ENCODE results near the gene THAP4.

The THAP4 gene

DNA sequence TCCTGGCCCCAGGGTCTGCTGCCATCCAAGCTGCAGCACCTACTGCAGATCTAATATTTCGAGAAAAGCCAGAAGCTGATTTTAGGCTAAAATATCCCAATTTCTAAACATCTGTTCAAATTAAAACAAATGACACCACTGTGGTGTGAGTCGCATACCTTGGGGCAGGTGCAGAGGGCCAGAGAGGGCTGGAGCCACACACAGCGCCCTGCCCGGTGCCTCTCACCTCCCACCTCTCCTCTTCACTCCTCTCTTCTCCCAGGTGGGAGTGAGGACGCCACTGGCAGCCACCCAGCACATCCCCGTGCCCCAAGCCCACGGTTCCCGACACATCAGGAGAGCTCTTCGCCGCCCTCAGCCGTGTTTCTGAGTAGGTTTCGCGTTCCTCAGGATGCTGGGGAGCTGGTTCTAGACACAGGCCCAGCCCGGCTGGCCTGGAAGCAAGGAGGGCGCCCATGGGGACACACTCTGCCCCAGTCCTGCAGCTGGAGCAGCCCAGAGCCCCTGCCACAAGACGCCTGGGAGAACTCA lies 21.4 kb downstream of the THAP4 start:
- Histone ChIP-seq H3K9ac (ENCODE audit: low read depth, low read length) (no peak overlapping the region), H3K4me3 (ENCODE audit: low read length) (no peak overlapping the region), H3K9me3 (replicated peaks; ENCODE audit: low read length) (no peaks in the 10 kb centered on the region), H3K36me3 (ENCODE audit: insufficient read depth, low read length) (peaks cover 11% of the 10 kb centered on the region), H3K27me3 (ENCODE audit: control insufficient read depth, insufficient read depth, low read length) (no peaks in the 10 kb centered on the region), H3K4me1 (ENCODE audit: control insufficient read depth, insufficient read depth, low read length) (peaks cover 12% of the 10 kb centered on the region), H3K4me2 (ENCODE audit: low read length) (no peak overlapping the region)

DNA sequence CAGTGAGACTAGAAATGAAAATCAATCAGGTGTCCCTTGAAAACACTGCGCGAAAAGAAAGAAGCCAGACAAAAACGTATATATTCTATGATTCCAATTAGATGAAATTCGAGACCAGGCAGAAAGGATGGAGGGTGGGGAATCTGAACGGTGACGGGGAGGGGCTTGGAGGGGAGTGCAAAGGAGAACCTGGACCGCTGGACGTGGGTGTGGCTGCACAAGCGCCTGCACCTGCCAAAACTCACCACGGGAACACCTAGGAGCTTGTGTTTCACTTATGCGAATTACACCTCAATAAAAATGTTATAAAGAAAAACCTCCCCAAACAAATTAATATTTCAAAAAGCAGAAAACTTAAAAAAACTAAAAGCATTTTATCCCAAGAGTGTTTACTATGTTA lies 21.9 kb downstream of the THAP4 start:
- Histone ChIP-seq H3K4me1 (ENCODE audit: control insufficient read depth, insufficient read depth, low read length) (peaks cover 15% of the 10 kb centered on the region), H3K9ac (ENCODE audit: low read depth, low read length) (no peak overlapping the region), H3K4me3 (ENCODE audit: low read length) (no peak overlapping the region), H3K4me2 (ENCODE audit: low read length) (no peak overlapping the region), H3K36me3 (ENCODE audit: insufficient read depth, low read length) (peaks cover 11% of the 10 kb centered on the region), H3K9me3 (replicated peaks; ENCODE audit: low read length) (no peaks in the 10 kb centered on the region), H3K27me3 (ENCODE audit: control insufficient read depth, insufficient read depth, low read length) (no peaks in the 10 kb centered on the region)

DNA sequence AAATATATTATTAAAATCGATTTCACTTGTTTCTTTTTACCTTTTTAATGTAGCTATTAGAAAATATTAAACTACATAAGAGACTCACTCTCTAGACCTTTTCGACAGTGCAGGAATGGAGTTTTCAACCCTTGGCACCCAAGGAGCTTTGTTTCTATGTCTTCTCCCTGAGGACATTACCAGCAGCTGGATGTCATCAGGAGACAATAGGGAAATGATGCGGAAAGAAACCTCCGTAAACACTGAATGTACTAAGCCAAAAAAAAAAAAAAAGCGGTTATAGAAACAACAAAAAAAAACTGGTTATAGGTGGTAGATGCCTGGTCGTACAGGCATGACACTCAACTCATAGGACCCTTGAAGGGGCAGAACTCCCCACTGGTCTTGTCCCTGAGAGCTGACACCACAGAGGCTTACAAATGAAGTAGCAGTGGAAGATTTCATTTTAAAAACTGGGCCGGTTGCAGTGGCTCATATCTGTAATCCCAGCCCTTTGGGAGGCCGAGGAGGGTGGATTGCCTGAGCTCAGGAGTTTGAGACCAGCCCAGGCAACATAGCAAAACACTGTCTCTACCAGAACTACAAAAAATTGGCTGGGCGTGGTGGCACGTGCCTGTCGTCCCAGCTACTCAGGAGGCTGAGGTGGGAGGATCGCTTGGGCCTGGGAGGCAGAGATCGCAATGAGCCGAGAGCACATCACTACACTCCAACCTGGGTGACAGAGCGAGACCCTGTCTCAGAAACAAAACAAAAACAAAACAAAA lies 23.8 kb downstream of the THAP4 start:
- H3K9me3 ChIP-seq (replicated peaks; ENCODE audit: low read length): no peaks in the 10 kb centered on the region
- no peak overlapping the region for H3K9ac ChIP-seq (ENCODE audit: low read depth, low read length)
- H3K4me1 ChIP-seq (ENCODE audit: control insufficient read depth, insufficient read depth, low read length): peaks cover 19% of the 10 kb centered on the region
- H3K36me3 ChIP-seq (ENCODE audit: insufficient read depth, low read length): peaks cover 5% of the 10 kb centered on the region
- no peak overlapping the region for H3K4me2 ChIP-seq (ENCODE audit: low read length)
- H3K27me3 ChIP-seq (ENCODE audit: control insufficient read depth, insufficient read depth, low read length): no peaks in the 10 kb centered on the region
- H3K4me3 ChIP-seq (ENCODE audit: low read length): no peak overlapping the region

DNA sequence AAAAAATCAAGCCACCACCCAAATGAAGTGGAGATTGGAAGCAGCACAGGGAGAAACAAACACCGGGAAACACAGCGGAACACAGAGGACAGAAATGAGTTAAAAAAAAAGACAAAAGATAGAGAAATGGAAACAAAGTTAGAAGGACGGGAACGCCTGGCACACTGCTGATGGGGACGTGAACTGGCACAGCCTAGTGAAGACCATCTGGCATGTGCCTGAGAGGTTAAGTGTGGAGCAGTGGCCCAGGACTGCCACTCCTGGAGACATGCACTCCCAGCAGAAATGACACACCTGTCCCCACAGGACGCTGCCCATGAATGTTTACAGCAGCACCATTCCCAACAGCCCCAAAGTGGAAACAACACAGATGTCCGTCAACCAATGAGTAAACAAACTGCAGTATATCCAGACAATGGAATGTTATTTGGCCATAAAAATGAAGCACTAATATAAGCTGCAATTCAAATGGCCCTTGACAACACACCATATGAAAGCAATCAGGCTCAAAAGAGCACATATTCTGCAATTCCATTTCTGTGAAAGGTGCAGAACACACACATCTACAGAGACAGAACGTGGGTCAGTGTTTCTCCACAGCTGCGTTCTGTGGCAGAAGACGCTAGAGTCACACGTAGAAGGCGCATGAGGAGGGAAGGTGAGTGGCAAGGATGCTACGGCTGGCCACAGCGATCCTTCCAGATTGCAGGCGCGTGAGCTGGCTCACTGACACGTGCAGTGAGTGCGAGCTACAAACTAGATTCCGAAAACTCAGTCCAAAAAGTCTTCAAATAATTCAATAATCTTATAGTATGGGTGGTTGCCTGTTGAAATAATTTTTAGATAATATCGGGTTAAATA lies 24.6 kb downstream of the THAP4 start:
- Histone ChIP-seq H3K4me1 (ENCODE audit: control insufficient read depth, insufficient read depth, low read length) (peaks cover 15% of the 10 kb centered on the region), H3K9ac (ENCODE audit: low read depth, low read length) (no peak overlapping the region), H3K4me2 (ENCODE audit: low read length) (no peak overlapping the region), H3K36me3 (ENCODE audit: insufficient read depth, low read length) (peaks cover 5% of the 10 kb centered on the region), H3K9me3 (replicated peaks; ENCODE audit: low read length) (no peaks in the 10 kb centered on the region), H3K27me3 (ENCODE audit: control insufficient read depth, insufficient read depth, low read length) (no peaks in the 10 kb centered on the region), H3K4me3 (ENCODE audit: low read length) (no peak overlapping the region)

DNA sequence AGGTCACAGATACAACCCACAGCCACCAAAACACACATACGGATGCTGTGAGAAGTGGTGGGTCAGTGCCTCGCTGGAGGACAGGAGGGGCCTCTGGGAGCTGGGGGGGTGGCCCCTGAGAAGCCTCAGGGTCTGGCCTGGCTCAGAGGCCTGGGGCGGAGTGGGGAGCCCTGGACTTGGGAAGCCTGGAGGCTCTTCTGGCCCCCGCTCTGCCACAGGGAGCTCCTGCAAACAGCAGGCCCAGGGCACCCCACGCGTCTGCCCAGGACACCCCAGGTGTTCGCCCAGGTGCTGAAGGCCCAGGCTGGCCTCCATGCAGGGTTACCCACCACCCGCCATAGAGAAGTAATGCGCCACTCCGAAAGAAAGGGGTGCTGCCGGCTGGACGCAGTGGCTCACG lies 25.9 kb downstream of the THAP4 start:
- no peaks in the 10 kb centered on the region for H3K9me3 ChIP-seq (replicated peaks; ENCODE audit: low read length)
- H3K4me1 ChIP-seq (ENCODE audit: control insufficient read depth, insufficient read depth, low read length): peaks cover 14% of the 10 kb centered on the region
- H3K9ac ChIP-seq (ENCODE audit: low read depth, low read length): no peak overlapping the region
- H3K36me3 ChIP-seq (ENCODE audit: insufficient read depth, low read length): peaks cover 11% of the 10 kb centered on the region
- H3K4me3 ChIP-seq (ENCODE audit: low read length): no peak overlapping the region
- H3K4me2 ChIP-seq (ENCODE audit: low read length): no peak overlapping the region
- H3K27me3 ChIP-seq (ENCODE audit: control insufficient read depth, insufficient read depth, low read length): no peaks in the 10 kb centered on the region

DNA sequence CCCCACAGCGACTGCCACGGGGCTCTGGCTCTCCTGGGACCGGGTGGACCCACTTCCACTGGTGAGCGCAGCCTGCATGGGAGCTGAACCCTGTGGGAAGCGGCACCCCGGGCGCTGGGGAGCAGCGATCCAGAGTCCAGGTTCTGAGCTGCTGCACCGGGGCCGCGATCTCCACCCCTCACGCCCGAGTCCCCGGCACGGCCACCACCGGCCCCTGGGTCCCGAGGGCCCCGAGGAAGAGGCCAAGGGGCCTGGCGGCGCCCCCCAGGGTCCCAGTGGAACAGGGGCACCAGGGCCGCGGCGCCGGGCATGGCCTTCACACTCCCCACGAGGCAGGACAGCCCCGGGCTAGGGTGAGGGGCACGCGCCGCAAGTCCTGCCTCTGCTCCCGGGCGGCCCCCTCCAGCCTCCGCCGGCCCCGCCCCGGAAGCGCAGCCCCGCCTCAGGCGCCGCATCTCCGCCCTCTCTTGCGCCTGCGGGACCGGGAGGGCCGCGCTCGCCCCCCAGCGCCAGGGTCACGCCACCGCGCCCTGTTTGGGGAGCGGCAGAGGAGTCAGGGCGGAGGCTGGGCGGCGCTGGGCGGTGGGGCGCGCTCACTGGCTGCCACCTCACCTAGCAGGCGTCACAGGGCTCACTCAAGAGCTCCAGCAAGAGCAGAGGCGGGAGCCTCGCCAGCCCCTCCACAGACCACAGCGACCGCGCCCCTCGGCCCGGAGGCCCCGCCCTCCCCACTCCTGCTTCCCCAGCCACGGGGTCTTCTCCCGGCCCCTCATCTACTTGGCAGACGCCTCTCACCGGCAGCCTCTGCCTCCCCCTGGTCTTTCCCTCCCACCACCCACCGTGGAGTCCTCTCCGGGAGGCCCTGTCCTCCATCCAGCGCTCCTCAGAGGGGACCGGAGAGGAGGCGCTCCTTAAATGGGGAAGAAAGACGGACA lies 26.8 kb downstream of the THAP4 start:
- Histone ChIP-seq H3K9ac (ENCODE audit: low read depth, low read length) (peak overlapping the region; percentile 88), H3K27me3 (ENCODE audit: control insufficient read depth, insufficient read depth, low read length) (no peaks in the 10 kb centered on the region), H3K36me3 (ENCODE audit: insufficient read depth, low read length) (peaks cover 20% of the 10 kb centered on the region), H3K9me3 (replicated peaks; ENCODE audit: low read length) (no peaks in the 10 kb centered on the region), H3K4me3 (ENCODE audit: low read length) (peak overlapping the region; percentile 77), H3K4me2 (ENCODE audit: low read length) (peak overlapping the region; percentile 98), H3K4me1 (ENCODE audit: control insufficient read depth, insufficient read depth, low read length) (peaks cover 14% of the 10 kb centered on the region)

DNA sequence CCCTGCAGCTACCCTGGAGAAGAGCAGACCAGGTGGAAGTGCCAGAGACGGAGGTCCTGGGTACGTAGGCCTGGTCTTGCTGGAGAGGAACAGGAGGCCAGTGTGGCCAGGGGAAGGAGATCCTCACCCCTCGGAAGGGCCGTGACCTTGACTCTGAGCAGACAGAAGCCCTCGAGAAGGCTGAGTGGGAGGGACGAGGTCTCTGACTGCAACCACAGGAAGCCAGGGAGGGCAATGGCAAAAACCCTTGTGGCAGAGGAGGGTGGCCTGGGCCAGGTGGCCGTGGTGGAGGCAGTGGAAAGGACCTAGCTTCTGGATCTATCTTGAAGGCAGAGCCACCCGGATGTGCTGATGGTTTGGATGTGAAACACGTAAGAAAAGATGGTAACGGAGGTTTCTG lies 28.1 kb downstream of the THAP4 start:
- H3K27me3 ChIP-seq (ENCODE audit: control insufficient read depth, insufficient read depth, low read length): no peaks in the 10 kb centered on the region
- H3K36me3 ChIP-seq (ENCODE audit: insufficient read depth, low read length): peaks cover 25% of the 10 kb centered on the region
- no peak overlapping the region for H3K4me2 ChIP-seq (ENCODE audit: low read length)
- H3K9ac ChIP-seq (ENCODE audit: low read depth, low read length): no peak overlapping the region
- H3K4me3 ChIP-seq (ENCODE audit: low read length): no peak overlapping the region
- peaks cover 14% of the 10 kb centered on the region for H3K4me1 ChIP-seq (ENCODE audit: control insufficient read depth, insufficient read depth, low read length)
- H3K9me3 ChIP-seq (replicated peaks; ENCODE audit: low read length): no peaks in the 10 kb centered on the region

DNA sequence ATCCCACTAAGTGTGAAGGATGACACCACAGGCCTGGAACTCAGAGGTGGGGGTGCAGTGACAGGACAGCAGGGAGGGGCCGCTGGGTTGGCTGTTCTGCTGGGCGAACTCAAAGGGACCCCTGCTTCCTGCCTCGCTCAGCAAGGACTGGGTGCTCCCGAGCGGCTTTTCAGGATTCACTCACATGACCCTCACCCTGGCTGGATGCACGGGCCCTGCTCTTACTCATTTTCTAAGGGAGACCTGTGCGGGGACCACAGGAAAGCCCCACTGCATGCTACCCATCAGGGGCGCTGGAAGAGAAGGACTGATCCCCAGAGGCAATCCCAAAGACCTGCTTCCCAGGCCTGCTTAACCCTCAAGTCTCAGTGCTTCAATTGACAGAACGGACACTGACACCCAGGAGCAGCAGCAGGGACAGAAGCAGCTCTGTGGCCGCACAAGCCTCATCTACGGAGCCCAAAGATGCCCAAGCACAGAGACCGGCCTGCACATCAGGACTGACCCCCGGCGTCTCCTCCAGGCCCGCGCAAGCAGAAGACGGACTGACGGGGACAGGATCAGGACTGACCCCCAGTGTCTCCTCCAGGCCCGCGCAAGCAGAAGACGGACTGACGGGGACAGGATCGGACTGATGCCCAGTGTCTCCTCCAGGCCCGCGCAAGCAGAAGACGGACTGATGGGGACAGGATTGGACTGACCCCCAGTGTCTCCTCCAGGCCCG lies 29.6 kb downstream of the THAP4 start:
- H3K4me2 ChIP-seq (ENCODE audit: low read length): no peak overlapping the region

GRCh38 chr2:241606186-241606585 lies 30.8 kb downstream of the THAP4 start:
- H3K4me1 ChIP-seq (ENCODE audit: control insufficient read depth, insufficient read depth, low read length): peaks cover 10% of the 10 kb centered on the region
- H3K9ac ChIP-seq (ENCODE audit: low read depth, low read length): no peak overlapping the region
- H3K4me3 ChIP-seq (ENCODE audit: low read length): no peak overlapping the region
- no peak overlapping the region for H3K4me2 ChIP-seq (ENCODE audit: low read length)
- peaks cover 34% of the 10 kb centered on the region for H3K36me3 ChIP-seq (ENCODE audit: insufficient read depth, low read length)
- no peaks in the 10 kb centered on the region for H3K9me3 ChIP-seq (replicated peaks; ENCODE audit: low read length)
- H3K27me3 ChIP-seq (ENCODE audit: control insufficient read depth, insufficient read depth, low read length): no peaks in the 10 kb centered on the region

More for the DNA sequence above, 29.6 kb downstream of the THAP4 start:
- peaks cover 25% of the 10 kb centered on the region for H3K36me3 ChIP-seq (ENCODE audit: insufficient read depth, low read length)
- no peak overlapping the region for H3K4me3 ChIP-seq (ENCODE audit: low read length)
- H3K9me3 ChIP-seq (replicated peaks; ENCODE audit: low read length): no peaks in the 10 kb centered on the region
- no peaks in the 10 kb centered on the region for H3K27me3 ChIP-seq (ENCODE audit: control insufficient read depth, insufficient read depth, low read length)
- no peak overlapping the region for H3K9ac ChIP-seq (ENCODE audit: low read depth, low read length)
- peaks cover 10% of the 10 kb centered on the region for H3K4me1 ChIP-seq (ENCODE audit: control insufficient read depth, insufficient read depth, low read length)

GRCh38 chr2:241603686-241604085 lies 33.3 kb downstream of the THAP4 start:
- Histone ChIP-seq H3K4me3 (ENCODE audit: low read length) (no peak overlapping the region), H3K9ac (ENCODE audit: low read depth, low read length) (no peak overlapping the region), H3K9me3 (replicated peaks; ENCODE audit: low read length) (no peaks in the 10 kb centered on the region), H3K4me2 (ENCODE audit: low read length) (no peak overlapping the region), H3K36me3 (ENCODE audit: insufficient read depth, low read length) (peaks cover 48% of the 10 kb centered on the region), H3K27me3 (ENCODE audit: control insufficient read depth, insufficient read depth, low read length) (no peaks in the 10 kb centered on the region), H3K4me1 (ENCODE audit: control insufficient read depth, insufficient read depth, low read length) (no peaks in the 10 kb centered on the region)
